ENCODE results near the gene BAIAP2. TPM values are rescaled to one million over a fixed set of nuclear protein-coding genes. Genes with fewer than 3 reads are reported as not detected.
"Not testable (repeated sequence)": the region's sequence is repeated elsewhere in the genome, so short reads cannot be mapped to it uniquely, and the experiment has no call there.

Gene BAIAP2
- total RNA-seq, 1 donor from 2014 or later, result 7.3 TPM

DNA sequence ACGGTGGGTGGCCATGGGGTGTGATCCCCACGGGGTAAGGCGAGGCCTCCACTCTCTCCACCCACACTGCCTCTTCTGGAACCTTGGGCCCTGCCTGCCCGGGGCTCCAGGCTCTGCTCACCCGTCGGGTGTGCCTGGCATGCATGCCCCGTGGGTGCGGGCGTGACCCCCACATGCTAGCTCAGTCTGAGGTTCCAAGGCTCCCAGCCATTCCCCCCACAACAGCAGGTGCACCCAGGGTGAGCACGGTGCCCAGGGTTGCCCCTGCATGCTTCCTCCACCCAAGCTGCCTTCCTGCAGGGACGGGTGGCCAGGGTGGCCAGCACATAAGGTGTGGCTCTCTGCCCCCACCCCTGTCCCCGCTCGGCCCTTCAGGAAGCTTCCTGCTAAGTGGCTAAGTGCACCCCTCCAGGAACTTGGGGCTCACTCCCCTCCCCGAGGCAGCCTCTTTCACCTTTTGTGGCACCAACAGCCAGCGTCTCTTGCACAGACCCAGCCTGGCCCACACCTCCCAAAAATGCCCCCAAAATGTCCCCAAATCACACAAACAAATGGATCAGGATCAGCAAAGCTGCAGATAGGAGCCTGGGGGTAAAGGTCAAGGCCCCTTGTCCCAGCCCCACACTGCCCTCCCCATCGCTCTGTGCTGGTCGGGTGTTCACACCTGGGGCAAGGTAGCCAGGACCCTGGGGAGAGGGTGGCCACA is 108.9 kb downstream of the BAIAP2 start:
- Histone ChIP-seq H3K27ac (ENCODE audit: low read depth, low read length) (no peak overlapping the region), H3K9ac (ENCODE audit: low read depth in 1 of 3, low read length in 3 of 3) (no peak overlapping the region), H3K36me3 (ENCODE audit: control insufficient read depth in 3 of 3, insufficient read depth in 3 of 3, low read length in 3 of 3) (no peaks in the 10 kb centered on the region), H3K27me3 (ENCODE audit: control insufficient read depth in 3 of 3, insufficient read depth in 3 of 3, low read length in 3 of 3) (peaks cover 0 to 6% (median 0%) of the 10 kb centered on the region in 3 donors), H3K9me3 (ENCODE audit: control insufficient read depth in 3 of 3, low read length in 3 of 3) (no peaks in the 10 kb centered on the region), H3K4me1 (ENCODE audit: control insufficient read depth in 3 of 3, insufficient read depth in 3 of 3, low read length in 3 of 3) (peaks cover 5 to 6% (median 5%) of the 10 kb centered on the region in 3 donors), H3K4me3 (ENCODE audit: low read length in 3 of 3) (no peak overlapping the region)

DNA sequence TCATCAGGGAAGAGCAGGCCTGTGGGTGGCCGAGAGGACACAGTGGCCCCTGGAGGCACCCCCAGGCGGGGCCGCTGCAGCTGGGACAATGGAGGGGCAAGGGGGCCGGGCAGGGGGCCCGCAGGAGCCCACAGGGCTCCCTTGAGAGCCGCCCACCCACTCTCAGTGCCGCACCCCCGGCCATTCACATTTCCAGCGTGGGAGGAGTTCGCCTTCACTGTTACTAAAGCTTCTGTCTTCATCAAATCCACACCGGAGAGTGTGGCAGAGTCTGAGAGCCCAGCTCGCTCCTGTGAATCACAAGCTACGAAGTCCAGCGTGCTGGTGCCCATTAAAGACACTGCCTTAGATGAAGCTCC is 109.5 kb downstream of the BAIAP2 start:
- no peak overlapping the region for H3K27ac ChIP-seq (ENCODE audit: low read depth, low read length)
- no peak overlapping the region for H3K4me3 ChIP-seq (ENCODE audit: low read length in 3 of 3)
- peaks cover 5 to 6% (median 5%) of the 10 kb centered on the region in 3 donors for H3K4me1 ChIP-seq (ENCODE audit: control insufficient read depth in 3 of 3, insufficient read depth in 3 of 3, low read length in 3 of 3)
- H3K9ac ChIP-seq (ENCODE audit: low read depth in 1 of 3, low read length in 3 of 3), result no peak overlapping the region
- H3K27me3 ChIP-seq (ENCODE audit: control insufficient read depth in 3 of 3, insufficient read depth in 3 of 3, low read length in 3 of 3), result peaks cover 0 to 6% (median under 1%) of the 10 kb centered on the region in 3 donors
- no peaks in the 10 kb centered on the region for H3K36me3 ChIP-seq (ENCODE audit: control insufficient read depth in 3 of 3, insufficient read depth in 3 of 3, low read length in 3 of 3)
- no peaks in the 10 kb centered on the region for H3K9me3 ChIP-seq (ENCODE audit: control insufficient read depth in 3 of 3, low read length in 3 of 3)

DNA sequence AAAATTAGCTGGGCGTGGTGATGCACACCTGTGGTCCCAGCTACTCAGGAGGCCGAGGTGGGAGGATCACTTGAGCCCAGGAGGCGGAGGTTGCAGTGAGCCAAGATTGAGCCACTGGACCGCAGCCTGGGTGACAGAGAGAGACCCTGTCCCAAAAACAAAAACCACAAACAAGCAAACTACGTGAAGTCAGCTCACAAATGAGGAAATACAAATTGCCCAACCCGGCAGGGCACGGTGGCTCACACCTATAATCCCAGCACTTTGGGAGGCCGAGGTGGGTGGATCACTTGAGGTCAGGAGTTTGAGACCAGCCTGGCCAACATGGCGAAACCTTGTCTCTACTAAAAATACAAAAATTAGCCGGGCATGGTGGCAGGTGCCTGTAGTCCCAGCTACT is 111.3 kb downstream of the BAIAP2 start:
- not testable (repeated sequence) for H3K9ac ChIP-seq (ENCODE audit: low read depth in 1 of 3, low read length in 3 of 3); H3K4me3 ChIP-seq (ENCODE audit: low read length in 3 of 3); H3K9me3 ChIP-seq (ENCODE audit: control insufficient read depth in 3 of 3, low read length in 3 of 3); H3K27ac ChIP-seq (ENCODE audit: low read depth, low read length); H3K36me3 ChIP-seq (ENCODE audit: control insufficient read depth in 3 of 3, insufficient read depth in 3 of 3, low read length in 3 of 3); H3K4me1 ChIP-seq (ENCODE audit: control insufficient read depth in 3 of 3, insufficient read depth in 3 of 3, low read length in 3 of 3); H3K27me3 ChIP-seq (ENCODE audit: control insufficient read depth in 3 of 3, insufficient read depth in 3 of 3, low read length in 3 of 3)

DNA sequence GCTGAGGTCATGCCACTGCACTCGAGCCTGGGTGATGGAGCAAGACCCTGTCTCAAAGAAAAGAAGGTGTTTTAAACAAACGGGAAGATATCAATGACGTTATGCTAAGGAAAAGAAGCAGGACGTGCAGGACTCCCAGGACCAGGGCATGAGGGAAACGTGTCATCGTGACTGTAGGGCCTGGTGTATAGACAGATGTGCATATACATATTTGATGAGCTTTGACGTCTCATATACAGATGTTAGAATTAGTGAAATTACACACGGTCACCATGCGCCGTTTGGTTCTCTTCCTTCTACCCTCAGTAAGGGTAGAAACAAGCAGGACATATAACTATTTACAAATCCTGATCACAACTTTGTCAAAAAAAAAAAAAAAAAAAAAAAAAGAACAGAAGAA is 112.8 kb downstream of the BAIAP2 start:
- H3K9ac ChIP-seq (ENCODE audit: low read depth in 1 of 3, low read length in 3 of 3), result no peak overlapping the region
- H3K9me3 ChIP-seq (ENCODE audit: control insufficient read depth in 3 of 3, low read length in 3 of 3), result no peaks in the 10 kb centered on the region
- no peak overlapping the region for H3K27ac ChIP-seq (ENCODE audit: low read depth, low read length)
- no peak overlapping the region for H3K4me3 ChIP-seq (ENCODE audit: low read length in 3 of 3)
- H3K4me1 ChIP-seq (ENCODE audit: control insufficient read depth in 3 of 3, insufficient read depth in 3 of 3, low read length in 3 of 3), result peaks cover 4 to 6% (median 5%) of the 10 kb centered on the region in 3 donors
- H3K27me3 ChIP-seq (ENCODE audit: control insufficient read depth in 3 of 3, insufficient read depth in 3 of 3, low read length in 3 of 3), result peaks cover 0 to 7% (median 6%) of the 10 kb centered on the region in 3 donors
- no peaks in the 10 kb centered on the region for H3K36me3 ChIP-seq (ENCODE audit: control insufficient read depth in 3 of 3, insufficient read depth in 3 of 3, low read length in 3 of 3)

DNA sequence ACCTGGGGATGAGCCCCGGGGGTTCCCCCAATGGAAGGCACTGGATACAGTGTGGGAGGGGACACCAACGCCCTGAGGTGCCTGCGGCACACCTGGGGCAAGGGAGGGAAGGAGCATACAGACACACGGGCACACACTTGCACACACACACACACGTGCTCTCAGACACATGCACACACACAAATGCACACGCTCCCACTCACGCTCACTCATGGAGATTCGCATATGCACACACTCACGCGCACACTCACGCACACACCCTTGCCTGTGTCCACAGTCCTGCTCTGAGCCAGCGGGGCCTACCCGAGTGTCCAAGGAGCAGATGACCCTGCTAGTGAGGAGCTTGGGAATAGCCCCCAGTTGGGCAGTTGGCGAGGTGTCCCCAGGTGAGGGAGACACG is 113.6 kb downstream of the BAIAP2 start:
- no peak overlapping the region for H3K27ac ChIP-seq (ENCODE audit: low read depth, low read length)
- no peak overlapping the region for H3K4me3 ChIP-seq (ENCODE audit: low read length in 3 of 3)
- no peaks in the 10 kb centered on the region for H3K9me3 ChIP-seq (ENCODE audit: control insufficient read depth in 3 of 3, low read length in 3 of 3)
- H3K9ac ChIP-seq (ENCODE audit: low read depth in 1 of 3, low read length in 3 of 3), result no peak overlapping the region
- peaks cover 0 to 7% (median 6%) of the 10 kb centered on the region in 3 donors for H3K27me3 ChIP-seq (ENCODE audit: control insufficient read depth in 3 of 3, insufficient read depth in 3 of 3, low read length in 3 of 3)
- peaks cover 0 to 4% (median 0%) of the 10 kb centered on the region in 3 donors for H3K4me1 ChIP-seq (ENCODE audit: control insufficient read depth in 3 of 3, insufficient read depth in 3 of 3, low read length in 3 of 3)
- no peaks in the 10 kb centered on the region for H3K36me3 ChIP-seq (ENCODE audit: control insufficient read depth in 3 of 3, insufficient read depth in 3 of 3, low read length in 3 of 3)

DNA sequence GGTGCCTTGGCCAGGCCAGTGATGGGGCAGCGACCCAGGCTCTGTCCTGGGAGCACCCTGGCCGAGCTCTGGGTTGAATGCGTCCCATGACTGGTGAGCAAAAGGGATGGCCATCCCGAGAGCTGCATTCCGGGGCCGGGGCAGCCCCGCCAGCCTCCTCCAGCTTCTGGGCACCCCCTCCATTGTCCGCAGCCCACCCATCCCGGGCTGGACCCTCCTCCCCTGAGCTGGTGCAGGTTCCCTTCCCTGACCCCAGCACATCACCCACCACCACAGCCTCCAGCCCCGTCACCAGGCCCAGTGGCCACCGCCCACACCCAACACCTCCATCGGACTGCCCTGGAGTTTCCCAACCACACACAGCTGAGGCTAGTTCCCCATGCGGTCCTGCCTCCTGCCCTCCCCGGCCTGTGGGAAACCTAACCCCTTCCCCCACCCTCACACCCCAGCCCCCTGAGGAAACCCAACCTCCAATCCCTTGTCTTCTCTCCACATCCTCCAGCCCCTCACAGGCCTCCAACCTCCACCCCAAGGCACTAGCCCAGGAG is 114.1 kb downstream of the BAIAP2 start:
- Histone ChIP-seq H3K4me1 (ENCODE audit: control insufficient read depth in 3 of 3, insufficient read depth in 3 of 3, low read length in 3 of 3) (peaks cover 0 to 4% (median 0%) of the 10 kb centered on the region in 3 donors), H3K9me3 (ENCODE audit: control insufficient read depth in 3 of 3, low read length in 3 of 3) (no peaks in the 10 kb centered on the region), H3K36me3 (ENCODE audit: control insufficient read depth in 3 of 3, insufficient read depth in 3 of 3, low read length in 3 of 3) (no peaks in the 10 kb centered on the region), H3K27ac (ENCODE audit: low read depth, low read length) (no peak overlapping the region), H3K4me3 (ENCODE audit: low read length in 3 of 3) (no peak overlapping the region), H3K9ac (ENCODE audit: low read depth in 1 of 3, low read length in 3 of 3) (no peak overlapping the region), H3K27me3 (ENCODE audit: control insufficient read depth in 3 of 3, insufficient read depth in 3 of 3, low read length in 3 of 3) (peaks cover 0 to 7% (median 6%) of the 10 kb centered on the region in 3 donors)

DNA sequence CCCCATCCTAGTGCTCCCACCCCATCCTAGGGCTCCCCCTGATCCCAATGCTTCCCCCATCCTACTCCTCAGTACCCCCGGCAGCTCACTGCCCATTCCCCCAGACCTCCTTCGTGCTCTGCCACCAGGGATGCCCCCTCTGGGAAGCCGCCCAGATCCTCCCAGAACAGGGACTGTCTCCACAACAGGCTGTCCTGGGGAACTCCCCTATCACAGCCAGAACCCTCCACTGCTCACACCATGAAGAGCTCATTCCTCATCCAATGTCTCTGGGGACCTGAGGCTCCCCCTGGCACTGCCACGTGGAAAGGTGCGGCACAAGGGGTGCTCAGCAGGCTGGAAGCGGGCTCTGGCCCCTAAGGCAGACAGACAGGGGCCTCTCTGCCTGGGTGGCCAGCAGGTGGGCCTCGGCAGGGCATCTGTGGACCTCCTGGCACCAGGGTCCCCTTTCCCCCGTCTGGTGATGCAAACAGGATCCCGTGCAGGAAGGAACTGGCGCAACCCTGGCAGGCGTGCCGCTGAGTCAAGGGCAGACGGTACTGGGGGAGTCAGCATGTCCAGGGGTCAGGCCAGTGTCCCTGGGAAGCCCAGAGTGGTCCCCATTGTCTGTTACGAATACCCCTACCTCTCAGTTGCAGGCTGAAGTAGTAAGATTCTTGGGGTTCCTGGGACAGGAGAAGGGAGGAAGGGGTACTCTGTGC is 115.6 kb downstream of the BAIAP2 start:
- no peak overlapping the region for H3K9ac ChIP-seq (ENCODE audit: low read depth in 1 of 3, low read length in 3 of 3)
- H3K36me3 ChIP-seq (ENCODE audit: control insufficient read depth in 3 of 3, insufficient read depth in 3 of 3, low read length in 3 of 3), result no peaks in the 10 kb centered on the region

DNA sequence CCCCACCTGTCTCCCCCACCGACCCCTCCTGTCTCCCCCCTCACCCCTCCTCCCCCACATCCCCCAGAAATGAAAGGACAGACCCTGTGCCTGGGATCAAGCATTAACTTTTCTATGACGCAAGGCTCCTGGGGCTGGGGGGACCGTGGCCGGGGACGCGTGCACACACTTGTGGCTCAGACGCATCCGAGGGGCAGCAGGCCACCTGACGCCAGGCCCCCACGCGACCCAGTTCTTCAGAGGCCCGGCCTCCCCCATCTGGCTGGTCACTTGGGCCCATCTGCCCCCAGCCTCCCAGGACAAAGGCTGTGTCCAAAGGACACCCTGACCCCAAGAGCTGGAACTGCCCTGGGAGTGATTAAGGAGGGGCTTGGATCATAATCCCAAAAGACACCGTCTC is 116.3 kb downstream of the BAIAP2 start:
- Histone ChIP-seq H3K4me1 (ENCODE audit: control insufficient read depth in 3 of 3, insufficient read depth in 3 of 3, low read length in 3 of 3) (peaks cover 0 to 4% (median 0%) of the 10 kb centered on the region in 3 donors), H3K9ac (ENCODE audit: low read depth in 1 of 3, low read length in 3 of 3) (no peak overlapping the region), H3K4me3 (ENCODE audit: low read length in 3 of 3) (no peak overlapping the region), H3K9me3 (ENCODE audit: control insufficient read depth in 3 of 3, low read length in 3 of 3) (no peaks in the 10 kb centered on the region), H3K27me3 (ENCODE audit: control insufficient read depth in 3 of 3, insufficient read depth in 3 of 3, low read length in 3 of 3) (peaks cover 0 to 7% (median 6%) of the 10 kb centered on the region in 3 donors), H3K27ac (ENCODE audit: low read depth, low read length) (no peak overlapping the region), H3K36me3 (ENCODE audit: control insufficient read depth in 3 of 3, insufficient read depth in 3 of 3, low read length in 3 of 3) (no peaks in the 10 kb centered on the region)

More for the DNA sequence above, 115.6 kb downstream of the BAIAP2 start:
- Histone ChIP-seq H3K9me3 (ENCODE audit: control insufficient read depth in 3 of 3, low read length in 3 of 3) (no peaks in the 10 kb centered on the region), H3K27me3 (ENCODE audit: control insufficient read depth in 3 of 3, insufficient read depth in 3 of 3, low read length in 3 of 3) (peaks cover 0 to 7% (median 6%) of the 10 kb centered on the region in 3 donors), H3K4me1 (ENCODE audit: control insufficient read depth in 3 of 3, insufficient read depth in 3 of 3, low read length in 3 of 3) (peaks cover 0 to 4% (median 0%) of the 10 kb centered on the region in 3 donors), H3K4me3 (ENCODE audit: low read length in 3 of 3) (no peak overlapping the region), H3K27ac (ENCODE audit: low read depth, low read length) (no peak overlapping the region)

DNA sequence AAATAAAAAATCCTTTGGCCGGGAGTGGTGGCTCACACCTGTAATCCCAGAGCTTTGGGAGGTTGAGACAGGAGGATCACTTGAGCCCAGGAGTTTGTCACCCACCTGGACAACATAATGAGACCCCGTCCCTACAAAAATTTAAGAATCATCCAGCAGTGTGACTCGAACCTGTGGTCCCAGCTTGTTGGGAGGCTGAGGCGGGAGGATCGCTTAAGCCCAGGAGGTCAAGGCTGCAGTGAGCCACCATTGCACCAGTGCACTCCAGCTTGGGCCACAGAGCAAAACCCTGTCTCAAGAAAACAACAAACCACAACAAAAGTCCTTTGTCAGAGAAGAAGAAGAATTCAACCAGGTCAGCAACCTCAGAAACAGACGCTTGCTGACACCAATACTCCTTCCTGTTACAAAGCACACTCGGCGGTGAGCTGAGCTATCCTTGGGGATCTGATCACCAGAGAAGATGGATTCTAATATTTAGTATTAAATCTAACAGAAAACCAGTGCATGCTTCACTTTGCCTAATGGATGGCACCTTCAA is 117.4 kb downstream of the BAIAP2 start:
- no peak overlapping the region for H3K27ac ChIP-seq (ENCODE audit: low read depth, low read length)
- H3K36me3 ChIP-seq (ENCODE audit: control insufficient read depth in 3 of 3, insufficient read depth in 3 of 3, low read length in 3 of 3), result no peaks in the 10 kb centered on the region
- no peaks in the 10 kb centered on the region for H3K9me3 ChIP-seq (ENCODE audit: control insufficient read depth in 3 of 3, low read length in 3 of 3)
- H3K4me3 ChIP-seq (ENCODE audit: low read length in 3 of 3), result no peak overlapping the region
- H3K9ac ChIP-seq (ENCODE audit: low read depth in 1 of 3, low read length in 3 of 3), result no peak overlapping the region
- H3K4me1 ChIP-seq (ENCODE audit: control insufficient read depth in 3 of 3, insufficient read depth in 3 of 3, low read length in 3 of 3), result peaks cover 0 to 4% (median 0%) of the 10 kb centered on the region in 3 donors
- peaks cover 5 to 7% (median 6%) of the 10 kb centered on the region in 3 donors for H3K27me3 ChIP-seq (ENCODE audit: control insufficient read depth in 3 of 3, insufficient read depth in 3 of 3, low read length in 3 of 3)

Data from skeletal muscle tissue (tissue), 4 donors.